Astrocyte (in vitro differentiated cells and primary cell): Measurements from ENCODE around the gene CHST9. TPM values are rescaled to one million over a fixed set of nuclear protein-coding genes. Genes with fewer than 3 reads are reported as not detected.

Experiments used
- DNase-seq: peaks from one replicate; pipeline ENCODE4 v3.0.0-alpha.2; 2010; ENCODE audit warnings: low read depth
- FAIRE-seq: peaks from 2 replicates; lab custom pipeline; 2011; peaks lifted over from hg19 to GRCh38; lab: Jason Lieb, UNC
- H2AFZ ChIP-seq: 2 replicates; pipeline ENCODE4 v1.6.0; 2012; ENCODE audit warnings: low read depth, low read length, inconsistent platforms
- H3K27ac ChIP-seq: 2 replicates; pipeline ENCODE4 v1.5.1; 2011; ENCODE audit warnings: low read depth, low read length, inconsistent platforms
- H3K27me3 ChIP-seq: 2 replicates; pipeline ENCODE4 v1.6.0; 2011; ENCODE audit warnings: low read length, inconsistent platforms; ENCODE audit not compliant: insufficient read depth
- H3K36me3 ChIP-seq: 2 replicates; pipeline ENCODE4 v1.5.1; 2011; ENCODE audit warnings: low read length, inconsistent platforms; ENCODE audit not compliant: insufficient read depth
- H3K4me1 ChIP-seq: 2 replicates; pipeline ENCODE4 v1.5.1; 2011; ENCODE audit warnings: low read length, inconsistent platforms; ENCODE audit not compliant: insufficient read depth
- H3K4me2 ChIP-seq: 2 replicates; pipeline ENCODE4 v1.6.0; 2012; ENCODE audit warnings: low read length, inconsistent platforms
- H3K4me3 ChIP-seq: 2 replicates; pipeline ENCODE4 v1.5.1; 2011; ENCODE audit warnings: low read depth, mild to moderate bottlenecking, low read length, inconsistent platforms; ENCODE audit not compliant: insufficient read depth
- H3K79me2 ChIP-seq: 2 replicates; pipeline ENCODE4 v1.6.0; 2012; ENCODE audit warnings: mild to moderate bottlenecking, low read length, inconsistent platforms; ENCODE audit not compliant: insufficient read depth
- H3K9ac ChIP-seq: 2 replicates; pipeline ENCODE4 v1.6.0; 2012; ENCODE audit warnings: mild to moderate bottlenecking, low read length, inconsistent platforms
- H3K9me3 ChIP-seq: 2 replicates; pipeline ENCODE4 v1.5.1; 2012; ENCODE audit warnings: low read depth, mild to moderate bottlenecking, low read length, inconsistent platforms; ENCODE audit not compliant: insufficient read depth
- H4K20me1 ChIP-seq: 2 replicates; pipeline ENCODE4 v1.6.0; 2012; ENCODE audit warnings: low read length, inconsistent platforms; ENCODE audit not compliant: insufficient read depth
- H3K27ac Mint-ChIP-seq: one replicate; pipeline ENCODE4 v1.8.0; 2021; ENCODE audit warnings: mild to moderate bottlenecking, mixed read lengths; ENCODE audit not compliant: unreplicated experiment
- H3K27me3 Mint-ChIP-seq: one replicate; pipeline ENCODE4 v1.8.0; 2021; ENCODE audit warnings: low read depth, mixed read lengths; ENCODE audit not compliant: unreplicated experiment
- H3K36me3 Mint-ChIP-seq: one replicate; pipeline ENCODE4 v1.8.0; 2021; ENCODE audit warnings: low read depth, mixed read lengths; ENCODE audit not compliant: unreplicated experiment
- H3K4me1 Mint-ChIP-seq: one replicate; pipeline ENCODE4 v1.8.0; 2021; ENCODE audit warnings: low read depth, mixed read lengths; ENCODE audit not compliant: unreplicated experiment
- H3K4me3 Mint-ChIP-seq: one replicate; pipeline ENCODE4 v1.8.0; 2021; ENCODE audit warnings: mild to moderate bottlenecking, moderate library complexity, mixed read lengths; ENCODE audit not compliant: unreplicated experiment
- H3K9me3 Mint-ChIP-seq: one replicate; pipeline ENCODE4 v1.8.0; 2021; ENCODE audit warnings: mild to moderate bottlenecking, mixed read lengths; ENCODE audit not compliant: unreplicated experiment
- CTCF ChIP-seq: IDR thresholded peaks from 2 replicates; pipeline ENCODE4 v1.5.1; 2011; ENCODE audit warnings: low read depth, mild to moderate bottlenecking, inconsistent platforms, low read length, moderate library complexity; ENCODE audit not compliant: insufficient read depth
- EZH2 ChIP-seq: IDR thresholded peaks from 2 replicates; pipeline ENCODE4 v1.6.1; 2012; ENCODE audit warnings: mild to moderate bottlenecking, low read length, inconsistent platforms; ENCODE audit not compliant: insufficient read depth
- total RNA-seq: library from RNA; stranded (reverse); gene quantifications from 2 replicates; pipeline ENCODE4 v1.2.1, GENCODE V29; 2021

The CHST9 gene
- total RNA-seq, 1 donor from 2014 or later = 1.3 TPM

GRCh38 chr18:27202741-27203140, 17.6 kb upstream of the CHST9 start:
- H2AFZ ChIP-seq = no peak overlapping the region
- H3K4me1 ChIP-seq = no peaks in the 10 kb centered on the region
- Mint-ChIP-seq H3K4me3 (no peak overlapping the region), H3K4me1 (no peaks in the 10 kb centered on the region), H3K9me3 (no peaks in the 10 kb centered on the region), H3K36me3 (no peaks in the 10 kb centered on the region), H3K27me3 (no peaks in the 10 kb centered on the region), H3K27ac (no peak overlapping the region)
- no peak overlapping the region for H3K9ac ChIP-seq
- H3K9me3 ChIP-seq = no peaks in the 10 kb centered on the region
- no peaks in the 10 kb centered on the region for H4K20me1 ChIP-seq
- H3K4me2 ChIP-seq = no peak overlapping the region
- H3K4me3 ChIP-seq = no peak overlapping the region
- no peak overlapping the region for H3K27ac ChIP-seq
- FAIRE-seq (no peak), DNase-seq (no peak)
- no peak for TF ChIP-seq EZH2
- TF ChIP-seq CTCF = no peak
- H3K79me2 ChIP-seq = no peaks in the 10 kb centered on the region
- no peaks in the 10 kb centered on the region for H3K36me3 ChIP-seq
- H3K27me3 ChIP-seq = no peaks in the 10 kb centered on the region

GRCh38 chr18:27198036-27198435, 12.9 kb upstream of the CHST9 start:
- H3K4me3 ChIP-seq = no peak overlapping the region
- H2AFZ ChIP-seq = no peak overlapping the region
- no peak overlapping the region for H3K4me2 ChIP-seq
- Mint-ChIP-seq H3K36me3 (no peaks in the 10 kb centered on the region), H3K9me3 (no peaks in the 10 kb centered on the region), H3K4me3 (no peak overlapping the region), H3K27me3 (no peaks in the 10 kb centered on the region), H3K4me1 (no peaks in the 10 kb centered on the region), H3K27ac (no peak overlapping the region)
- DNase-seq (no peak), FAIRE-seq (no peak)
- TF ChIP-seq CTCF = no peak
- no peak for TF ChIP-seq EZH2
- H3K4me1 ChIP-seq = no peaks in the 10 kb centered on the region
- H3K9me3 ChIP-seq = no peaks in the 10 kb centered on the region
- no peak overlapping the region for H3K27ac ChIP-seq
- no peaks in the 10 kb centered on the region for H4K20me1 ChIP-seq
- H3K79me2 ChIP-seq = no peaks in the 10 kb centered on the region
- H3K9ac ChIP-seq = no peak overlapping the region
- no peaks in the 10 kb centered on the region for H3K36me3 ChIP-seq
- H3K27me3 ChIP-seq = no peaks in the 10 kb centered on the region

GRCh38 chr18:27188309-27188708, 3.2 kb upstream of the CHST9 start:
- H2AFZ ChIP-seq = no peak overlapping the region
- no peak overlapping the region for H3K9ac ChIP-seq

More at GRCh38 chr18:27188309-27188708, 3.2 kb upstream of the CHST9 start:
- Mint-ChIP-seq H3K27me3 (peaks cover 31% of the 10 kb centered on the region), H3K9me3 (no peaks in the 10 kb centered on the region), H3K4me1 (no peaks in the 10 kb centered on the region), H3K36me3 (no peaks in the 10 kb centered on the region), H3K27ac (no peak overlapping the region), H3K4me3 (no peak overlapping the region)
- Histone ChIP-seq H3K4me2 (no peak overlapping the region), H3K27me3 (peaks cover 10% of the 10 kb centered on the region), H3K4me3 (no peak overlapping the region), H3K4me1 (no peaks in the 10 kb centered on the region), H3K36me3 (no peaks in the 10 kb centered on the region), H3K9me3 (no peaks in the 10 kb centered on the region), H4K20me1 (no peaks in the 10 kb centered on the region), H3K27ac (no peak overlapping the region), H3K79me2 (no peaks in the 10 kb centered on the region)
- DNase-seq (no peak), FAIRE-seq (no peak)
- TF ChIP-seq CTCF (no peak), EZH2 (no peak)
